ENCODE results near the gene INSRR.

INSRR gene

DNA sequence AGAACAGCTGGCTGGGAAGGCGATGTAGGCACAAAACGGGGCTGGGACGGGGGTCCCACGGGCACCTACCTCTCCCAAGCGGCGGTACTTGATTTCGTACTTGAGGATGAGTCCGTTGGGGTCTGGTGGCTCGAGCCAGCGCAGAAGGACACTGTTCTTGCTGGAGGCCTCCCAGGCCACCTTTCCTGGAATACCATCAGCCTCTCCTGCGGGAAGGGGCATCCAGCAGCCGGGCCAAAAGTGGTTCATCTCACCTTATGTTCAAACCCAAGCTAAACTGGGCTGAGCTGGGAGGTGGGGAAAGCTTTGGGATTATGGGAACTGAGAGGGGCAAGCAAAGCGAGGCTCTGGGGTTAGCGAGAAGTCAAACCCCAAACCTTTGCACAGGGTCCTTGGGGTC, 14.3 kb downstream of the INSRR start:
- no peak for TF ChIP-seq SIN3A (IDR thresholded peaks at IDR 0.05; ENCODE audit: borderline replicate concordance, insufficient read depth, low read length)
- no peak for TF ChIP-seq REST (IDR thresholded peaks at IDR 0.05; ENCODE audit: insufficient read depth in 1 of 2, low read depth in 2 of 2, low read length in 2 of 2)
- TF ChIP-seq FOXP2 (optimal IDR thresholded peaks at IDR 0.05; ENCODE audit: borderline replicate concordance, extremely low read depth, extremely low read length, insufficient read depth) = no peak
- no peak for TF ChIP-seq POLR2AphosphoS5 (IDR thresholded peaks at IDR 0.05; ENCODE audit: low read depth, low read length)
- no peak for TF ChIP-seq TAF1 (IDR thresholded peaks at IDR 0.05; ENCODE audit: borderline replicate concordance, insufficient read depth, low read length)

- no peak for TF ChIP-seq TAF1 (IDR thresholded peaks at IDR 0.05; ENCODE audit: borderline replicate concordance, insufficient read depth, low read length)
- TF ChIP-seq SIN3A (IDR thresholded peaks at IDR 0.05; ENCODE audit: borderline replicate concordance, insufficient read depth, low read length) = no peak
- TF ChIP-seq REST (IDR thresholded peaks at IDR 0.05; ENCODE audit: insufficient read depth in 1 of 2, low read depth in 2 of 2, low read length in 2 of 2) = no peak
- no peak for TF ChIP-seq FOXP2 (optimal IDR thresholded peaks at IDR 0.05; ENCODE audit: borderline replicate concordance, extremely low read depth, extremely low read length, insufficient read depth)
- TF ChIP-seq POLR2AphosphoS5 (IDR thresholded peaks at IDR 0.05; ENCODE audit: low read depth, low read length) = no peak
Observed at GRCh38 chr1:156844102-156844501, 14.8 kb downstream of the INSRR start.

GRCh38 chr1:156842618-156843300, 16.2 kb downstream of the INSRR start:
- no peak for TF ChIP-seq TAF1 (IDR thresholded peaks at IDR 0.05; ENCODE audit: borderline replicate concordance, insufficient read depth, low read length)
- TF ChIP-seq SIN3A (IDR thresholded peaks at IDR 0.05; ENCODE audit: borderline replicate concordance, insufficient read depth, low read length) = no peak
- no peak for TF ChIP-seq REST (IDR thresholded peaks at IDR 0.05; ENCODE audit: insufficient read depth in 1 of 2, low read depth in 2 of 2, low read length in 2 of 2)
- TF ChIP-seq FOXP2 (optimal IDR thresholded peaks at IDR 0.05; ENCODE audit: borderline replicate concordance, extremely low read depth, extremely low read length, insufficient read depth) = no peak
- TF ChIP-seq POLR2AphosphoS5 (IDR thresholded peaks at IDR 0.05; ENCODE audit: low read depth, low read length) = no peak

DNA sequence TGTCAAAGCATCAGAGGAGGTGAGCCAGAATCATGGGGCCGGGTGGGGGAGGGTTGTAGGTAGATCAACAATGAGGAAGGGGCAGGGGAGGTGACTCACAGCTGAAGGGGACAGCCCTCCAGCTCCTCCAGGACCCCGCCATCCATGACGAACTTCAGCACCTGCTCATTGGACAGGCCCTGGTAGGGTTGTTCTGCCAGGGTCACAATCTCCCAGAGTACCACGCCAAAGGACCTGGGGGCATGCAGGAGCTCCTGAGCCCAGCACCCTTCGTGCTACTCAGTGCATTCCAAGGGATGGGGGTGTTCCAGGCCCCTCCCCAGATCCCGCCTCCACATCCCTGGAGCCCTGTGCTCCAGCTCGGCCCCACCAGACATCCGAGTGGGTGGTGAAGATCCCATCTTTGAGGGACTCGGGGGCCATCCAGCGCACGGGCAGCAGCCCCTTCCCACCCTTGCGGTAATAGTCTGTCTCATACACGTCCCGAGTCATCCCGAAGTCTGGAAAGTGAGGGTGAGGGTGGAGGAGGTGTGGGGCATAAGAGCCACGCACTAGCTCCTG, 17.5 kb downstream of the INSRR start:
- TF ChIP-seq FOXP2 (optimal IDR thresholded peaks at IDR 0.05; ENCODE audit: borderline replicate concordance, extremely low read depth, extremely low read length, insufficient read depth) = no peak
- peak; percentile 55 to 78; a peak in 3 of 4 replicates for TF ChIP-seq REST (IDR thresholded peaks at IDR 0.05; ENCODE audit: insufficient read depth in 1 of 2, low read depth in 2 of 2, low read length in 2 of 2)
- TF ChIP-seq SIN3A (IDR thresholded peaks at IDR 0.05; ENCODE audit: borderline replicate concordance, insufficient read depth, low read length) = no peak
- no peak for TF ChIP-seq POLR2AphosphoS5 (IDR thresholded peaks at IDR 0.05; ENCODE audit: low read depth, low read length)

All from PFSK-1 (cell line).